Bone marrow (tissue), 2 donors: ENCODE measurements around the gene FAM110D.
A peak's percentile ranks its signal among the peaks of the same experiment; 100 is the strongest.

Experiments
- DNase-seq, 2 donors: peaks; one replicate each; lab custom pipeline; 2025; lab: John Stamatoyannopoulos, UW

FAM110D gene

DNA sequence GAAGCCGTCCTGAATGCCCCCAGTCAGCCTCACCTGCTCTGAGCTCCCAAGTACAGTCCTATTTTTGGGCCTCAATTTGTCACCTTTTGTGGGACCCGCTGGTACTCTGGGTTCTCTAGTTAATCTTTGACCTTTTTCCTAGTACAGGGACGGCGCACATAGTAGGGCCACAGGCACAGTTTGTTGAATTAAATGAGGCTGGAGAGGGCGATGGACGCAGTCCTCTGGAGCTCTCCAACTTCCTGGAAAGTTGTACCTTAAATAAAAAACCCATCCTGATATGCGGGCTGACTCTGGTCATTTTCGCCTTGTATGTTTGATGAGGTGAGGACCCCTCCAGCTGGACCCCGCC is 4.8 kb downstream of the FAM110D start:
- DNase-seq = no peak

DNA sequence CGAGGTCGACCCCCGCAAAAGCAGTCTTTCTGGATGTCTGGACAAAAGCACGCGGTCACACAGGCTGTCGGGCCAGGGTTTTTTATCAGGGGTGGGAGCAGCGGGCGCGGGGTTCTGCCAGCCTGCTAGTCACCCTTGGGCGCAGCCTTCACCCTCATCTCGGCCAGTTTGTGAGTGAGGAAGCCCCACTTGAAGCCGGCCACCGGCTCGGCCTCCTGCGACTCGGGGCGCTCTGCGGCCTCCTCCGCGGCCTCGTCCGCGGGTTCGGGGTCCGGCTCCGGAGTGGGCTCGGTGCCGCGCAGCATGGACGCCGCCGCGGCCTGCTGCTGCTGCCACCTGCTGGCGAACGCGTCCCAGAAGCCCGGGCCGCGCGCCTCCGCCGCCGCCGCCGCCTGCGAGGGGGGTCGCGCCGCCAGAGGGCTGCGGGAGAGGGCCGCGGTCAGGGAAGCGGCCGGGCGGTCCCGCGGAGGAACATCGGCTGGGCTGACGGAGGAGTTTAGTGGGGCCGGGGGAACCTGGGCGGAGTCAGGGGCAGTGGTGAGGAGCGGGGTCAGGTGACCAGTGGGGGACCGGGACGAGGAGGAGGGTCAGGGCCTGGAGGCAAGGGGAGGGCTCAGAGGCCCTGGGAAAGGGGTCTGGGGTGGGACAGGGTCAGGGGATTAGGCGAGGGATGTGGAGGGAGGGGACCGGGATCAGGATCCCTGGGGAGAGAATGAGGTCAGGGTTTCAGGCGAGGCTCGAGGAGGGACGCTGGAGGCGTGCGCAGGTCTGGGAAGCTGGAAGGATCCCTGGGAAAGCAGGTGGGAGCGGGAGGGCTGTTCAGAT is 5.4 kb downstream of the FAM110D start:
- peak in 1 of 2 donors; percentile 46 for DNase-seq

GRCh38 chr1:26164861-26165842 is 6.3 kb downstream of the FAM110D start:
- DNase-seq = no peak

GRCh38 chr1:26166719-26167281 is 7.9 kb downstream of the FAM110D start:
- DNase-seq = no peak

DNA sequence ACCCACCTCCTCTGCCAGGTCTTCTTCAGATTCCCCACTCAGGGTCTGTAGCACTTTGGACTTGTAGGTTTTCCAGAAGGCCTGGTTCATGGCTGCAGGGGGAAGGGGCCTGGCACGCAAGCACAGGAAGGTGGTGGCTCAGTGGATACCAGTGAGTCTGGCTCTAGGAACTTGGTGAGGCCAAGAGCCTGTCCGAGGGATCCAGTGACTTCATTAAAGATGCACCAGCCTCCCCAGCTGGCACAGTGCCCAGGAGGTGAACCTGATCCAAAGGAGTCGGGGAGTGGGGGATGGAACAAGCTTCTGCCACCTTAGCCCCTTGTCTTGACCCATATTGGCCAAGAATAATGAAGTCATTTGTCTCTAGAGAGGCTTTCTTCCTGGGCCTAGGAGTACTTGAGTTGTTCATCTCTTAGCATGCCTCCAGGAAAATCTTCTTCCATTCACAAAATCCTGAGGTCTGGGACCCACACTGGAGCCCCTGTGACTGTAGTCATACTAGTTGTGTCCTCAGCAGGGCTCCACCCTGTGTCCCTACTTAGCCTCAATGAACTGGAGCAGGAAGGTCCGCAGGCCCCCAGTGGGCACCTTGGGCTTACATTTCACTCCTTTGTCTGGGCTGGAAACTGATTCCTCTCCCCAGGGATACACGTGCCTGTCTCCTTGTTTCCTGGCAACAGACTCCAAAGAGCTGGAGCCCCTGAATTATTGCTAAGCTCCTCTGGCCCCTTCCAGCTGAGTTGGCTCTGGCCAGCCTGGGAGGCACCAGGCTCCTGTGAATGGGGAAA is 9.7 kb downstream of the FAM110D start, which contains the start of gene C1orf232:
Gene C1orf232, minus strand, starts transcription at position 554 of the 788 bp plus-strand sequence. Its CDS starts 464 bp downstream, at position 90.
- no peak for DNase-seq

DNA sequence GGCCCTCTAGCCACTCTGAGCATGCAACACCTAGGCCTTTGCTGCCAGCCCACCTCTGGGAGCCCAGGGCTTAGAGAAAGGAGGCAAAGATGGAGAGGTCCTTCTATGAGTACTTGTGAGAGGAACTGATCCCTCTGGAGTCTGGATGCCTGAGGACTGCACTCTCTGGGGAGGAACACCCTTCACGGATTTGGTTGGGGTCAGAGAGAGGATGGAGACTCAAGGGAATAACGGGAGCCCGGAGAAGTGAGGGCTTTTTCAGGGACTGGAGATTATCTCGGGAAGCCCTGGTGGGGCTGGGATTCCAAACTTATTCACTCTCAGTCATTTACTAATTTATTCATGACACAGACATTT is 10.3 kb downstream of the FAM110D start:
- no peak for DNase-seq

DNA sequence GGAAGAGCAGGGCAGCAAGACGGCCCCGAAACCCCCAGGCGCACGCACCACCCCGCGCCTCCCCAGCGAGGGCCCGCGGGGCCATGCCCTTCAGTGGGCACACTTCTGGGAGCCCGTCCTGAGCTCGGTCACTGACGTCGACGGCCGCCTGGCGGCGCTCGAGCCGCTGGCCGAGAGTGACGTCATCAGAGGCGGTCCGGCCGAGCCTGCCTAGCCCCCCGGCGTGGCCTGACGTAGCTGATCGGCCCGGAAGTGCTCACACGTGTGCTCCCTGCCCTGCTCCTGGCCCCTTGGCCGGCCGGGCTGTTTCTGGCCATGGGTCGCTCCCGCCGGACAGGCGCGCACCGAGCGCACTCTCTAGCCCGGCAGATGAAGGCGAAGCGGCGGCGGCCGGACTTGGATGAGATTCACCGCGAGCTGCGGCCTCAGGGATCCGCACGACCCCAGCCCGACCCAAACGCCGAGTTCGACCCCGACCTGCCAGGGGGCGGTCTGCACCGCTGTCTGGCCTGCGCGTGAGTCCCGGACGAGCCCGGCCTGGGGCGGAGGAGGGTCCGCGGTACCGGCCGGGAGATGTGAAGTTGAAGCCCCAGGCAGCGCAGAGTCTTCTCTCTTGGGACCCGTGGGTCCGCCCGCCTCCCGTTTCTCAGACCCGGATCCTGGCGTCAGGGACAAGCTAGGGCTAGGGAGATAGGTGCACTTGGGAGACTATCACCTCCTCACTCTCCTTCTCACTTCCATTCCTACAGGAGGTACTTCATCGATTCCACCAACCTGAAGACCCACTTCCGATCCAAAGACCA is 11.0 kb downstream of the FAM110D start, which contains the start of gene ZNF593:
Gene ZNF593, plus strand, starts transcription at position 240 of the 803 bp plus-strand sequence. Its CDS starts 76 bp downstream, at position 316.
- DNase-seq = peak; percentile 65 to 80

- DNase-seq = no peak
Measured at GRCh38 chr1:26170472-26170821, 11.6 kb downstream of the FAM110D start.

GRCh38 chr1:26171084-26172072 is 12.5 kb downstream of the FAM110D start, which contains the start of gene ZNF593OS:
Gene ZNF593OS, minus strand, starts transcription at chr1:26171832. Its CDS starts 171 bp downstream, at chr1:26171661.
- DNase-seq = no peak

- DNase-seq = no peak
Measured at GRCh38 chr1:26175346-26175745, 16.5 kb downstream of the FAM110D start.

DNA sequence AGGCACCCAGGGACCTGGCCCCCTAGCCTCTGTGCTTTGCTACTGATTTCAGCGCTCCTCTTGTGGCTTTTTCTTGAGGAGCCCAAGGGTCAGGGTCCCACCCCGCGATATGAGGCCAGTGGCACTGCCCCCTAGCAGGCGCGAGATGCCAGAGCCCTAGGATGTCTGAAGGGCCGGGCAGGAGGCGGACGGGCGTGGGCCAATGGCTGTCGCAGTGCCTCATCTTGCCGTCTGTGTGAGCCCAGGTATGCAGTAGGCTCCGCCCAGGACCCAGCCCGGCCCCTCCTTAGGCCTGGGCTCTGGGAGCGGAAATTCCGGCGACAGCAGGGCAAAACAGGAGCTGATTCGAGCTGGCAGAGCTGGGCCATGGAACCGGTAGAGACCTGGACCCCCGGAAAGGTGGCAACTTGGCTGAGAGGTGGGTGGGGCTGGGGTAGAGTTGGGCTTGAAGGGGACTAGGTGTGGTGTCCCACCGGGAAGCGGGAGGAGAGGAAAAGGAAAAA is 18.4 kb downstream of the FAM110D start, which contains the start of gene CNKSR1:
Gene CNKSR1, plus strand, starts transcription at position 310 of the 503 bp plus-strand sequence. Its CDS starts 57 bp downstream, at position 367.
- no peak for DNase-seq

GRCh38 chr1:26180010-26180506 is 21.2 kb downstream of the FAM110D start:
- no peak for DNase-seq

GRCh38 chr1:26181586-26182382 is 22.9 kb downstream of the FAM110D start:
- no peak for DNase-seq

- DNase-seq = no peak
Measured at GRCh38 chr1:26182383-26182696, 23.5 kb downstream of the FAM110D start.

DNA sequence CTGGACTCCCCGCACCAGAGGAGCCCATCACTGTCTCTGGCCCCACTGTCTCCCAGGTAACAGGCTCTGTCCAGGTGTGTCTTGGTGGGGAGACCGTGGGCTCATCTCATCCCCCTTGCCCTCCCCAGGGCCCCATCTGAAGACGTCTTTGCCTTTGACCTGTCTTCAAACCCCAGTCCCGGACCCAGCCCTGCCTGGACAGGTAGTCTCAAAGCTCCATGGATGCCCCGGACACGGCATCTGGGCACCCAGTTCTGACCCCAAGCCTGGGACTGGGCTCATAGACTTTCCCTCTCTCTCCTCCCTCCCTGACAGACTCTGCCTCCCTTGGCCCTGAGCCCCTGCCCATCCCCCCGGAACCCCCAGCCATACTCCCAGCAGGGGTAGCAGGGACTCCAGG is 25.2 kb downstream of the FAM110D start:
- DNase-seq = no peak

- no peak for DNase-seq
Measured at GRCh38 chr1:26184883-26185282, 26.0 kb downstream of the FAM110D start.

- no peak for DNase-seq
Measured at GRCh38 chr1:26187882-26188281, 29.0 kb downstream of the FAM110D start.

DNA sequence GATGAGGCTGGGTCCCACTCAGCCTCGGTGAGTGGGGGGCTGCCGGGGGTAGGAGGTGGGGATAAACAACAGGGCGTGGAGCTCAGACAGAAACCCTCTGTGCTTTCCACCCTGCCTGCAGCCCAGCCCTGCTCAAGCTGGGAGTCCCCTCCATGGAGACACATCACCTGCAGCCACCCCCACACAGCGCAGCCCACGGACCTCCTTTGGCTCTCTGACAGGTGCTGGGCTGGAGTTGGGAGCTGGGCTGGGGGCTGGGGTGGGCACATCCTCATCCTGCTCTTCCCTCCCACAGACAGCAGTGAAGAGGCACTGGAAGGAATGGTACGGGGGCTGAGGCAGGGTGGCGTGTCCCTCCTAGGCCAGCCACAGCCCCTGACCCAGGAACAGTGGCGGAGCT is 29.6 kb downstream of the FAM110D start:
- DNase-seq = no peak
